Psoas muscle (tissue), 8 donors: ENCODE measurements around the gene CD27. TPM values are rescaled to one million over a fixed set of nuclear protein-coding genes. Genes with fewer than 3 reads are reported as not detected.

ENCODE experiments used
- ATAC-seq, 4 donors: fragments of 200-7000 bp; cut with Tn5 transposase; one replicate each; pipeline ENCODE4 v1.9.1; 2020; ENCODE audit warnings: moderate library complexity in 3 of 4, mild to moderate bottlenecking in 2 of 4
- DNase-seq, 2 donors: peaks; one replicate each; pipeline ENCODE4 v3.0.0-alpha.2; 2020
- H3K27ac ChIP-seq: fragments of 200-600 bp; one replicate; pipeline ENCODE4 v1.8.0; 2022
- H3K27me3 ChIP-seq, 3 donors: fragments of 200-600 bp in 1 of 3; one replicate each; pipeline versions ENCODE4 v1.6.1 to v1.8.0; 2013 to 2022; ENCODE audit warnings: low read length in 2 of 3, mild to moderate bottlenecking in 2 of 3, moderate library complexity in 1 of 3; ENCODE audit not compliant: insufficient read depth in 3 of 3
- H3K36me3 ChIP-seq, 2 donors: fragments of 200-600 bp in 1 of 2; one replicate each; pipeline versions ENCODE4 v1.6.1 to v1.8.0; 2013 to 2022; ENCODE audit warnings: low read depth in 1 of 2, mild to moderate bottlenecking in 1 of 2, moderate library complexity in 1 of 2; ENCODE audit not compliant: insufficient read depth in 1 of 2
- H3K4me1 ChIP-seq: fragments of 200-600 bp; one replicate; pipeline ENCODE4 v1.8.0; 2022
- H3K4me3 ChIP-seq: fragments of 200-600 bp; one replicate; pipeline ENCODE4 v1.8.0; 2022; ENCODE audit warnings: mild to moderate bottlenecking
- H3K9me3 ChIP-seq: fragments of 200-600 bp; one replicate; pipeline ENCODE4 v1.8.0; 2022
- WGBS, 3 donors: extraction: QIAGEN DNeasy Blood & Tissue Kit; methylation state at CpG; one replicate each; pipeline versions ENCODE4 v1.1.6 to v1.1.7; 2013; 5-methylcytosine and 5-hydroxymethylcytosine counted together
- intact Hi-C, 2 donors: fragments of 100-400 bp; cut with DNase I; formaldehyde crosslinking; loops; one replicate each; pipeline versions ENCODE4 v1.11.0 to v1.14.2; 2022
- polyA plus RNA-seq, 3 donors: library from polyadenylated mRNA; stranded (reverse); fragments of 200-250 nt; gene quantifications; one replicate each; pipeline ENCODE4 v1.2.3, GENCODE V29; 2013
- total RNA-seq, 4 donors: library from RNA; stranded (reverse); fragmentation: NEBNext Ultra II Directional in 2 of 4; extraction: Animal tissue kit (Norgen Biotek cat#: 25700) in 2 of 4; gene quantifications; one replicate each; pipeline versions ENCODE4 v1.2.1 to v1.2.4, GENCODE V29; 2021 to 2023
- TF ChIP-seq, protein P1 (sequence below): fragments of 200-600 bp; IDR thresholded peaks from one replicate; pipeline ENCODE4 v1.8.0; 2022; ENCODE audit warnings: antibody characterized with exemption
- donor health status: healthy with polysubstance abuse.
- donor health status: DM: no; HTN: no; CAD: no; lungs with moderate emphysema.
- donor health status: Bipolar disorder and iron deficiency.
- donor health status: healthy.
- donor health status: DM: yes; HTN: yes; CAD: no.
- donor health status: DM: no; HTN: no; CAD: no.
- donor health status: DM: no; HTN: no; CAD: no.
- donor health status: DM: yes; HTN: yes; CAD: no.

Gene CD27
- total and polyA plus RNA-seq, 7 donors, result 0.10 to 0.29 (median 0.28) TPM; not detected in 4

- ATAC-seq (peak in 2 of 4 donors; percentile 10 to 11), DNase-seq (no peak)
- TF ChIP-seq, protein P1, sequence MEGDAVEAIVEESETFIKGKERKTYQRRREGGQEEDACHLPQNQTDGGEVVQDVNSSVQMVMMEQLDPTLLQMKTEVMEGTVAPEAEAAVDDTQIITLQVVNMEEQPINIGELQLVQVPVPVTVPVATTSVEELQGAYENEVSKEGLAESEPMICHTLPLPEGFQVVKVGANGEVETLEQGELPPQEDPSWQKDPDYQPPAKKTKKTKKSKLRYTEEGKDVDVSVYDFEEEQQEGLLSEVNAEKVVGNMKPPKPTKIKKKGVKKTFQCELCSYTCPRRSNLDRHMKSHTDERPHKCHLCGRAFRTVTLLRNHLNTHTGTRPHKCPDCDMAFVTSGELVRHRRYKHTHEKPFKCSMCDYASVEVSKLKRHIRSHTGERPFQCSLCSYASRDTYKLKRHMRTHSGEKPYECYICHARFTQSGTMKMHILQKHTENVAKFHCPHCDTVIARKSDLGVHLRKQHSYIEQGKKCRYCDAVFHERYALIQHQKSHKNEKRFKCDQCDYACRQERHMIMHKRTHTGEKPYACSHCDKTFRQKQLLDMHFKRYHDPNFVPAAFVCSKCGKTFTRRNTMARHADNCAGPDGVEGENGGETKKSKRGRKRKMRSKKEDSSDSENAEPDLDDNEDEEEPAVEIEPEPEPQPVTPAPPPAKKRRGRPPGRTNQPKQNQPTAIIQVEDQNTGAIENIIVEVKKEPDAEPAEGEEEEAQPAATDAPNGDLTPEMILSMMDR, result no peak
- Histone ChIP-seq H3K4me1 (peaks cover 11% of the 10 kb centered on the region), H3K36me3 (peaks cover 6 to 52% of the 10 kb centered on the region in 2 donors), H3K27me3 (no peaks in the 10 kb centered on the region), H3K9me3 (no peaks in the 10 kb centered on the region), H3K4me3 (peak overlapping the region; percentile 90), H3K27ac (peak overlapping the region; percentile 95)
- 27 to 43% (median 34%) methylated on average over 17 of the region's 17 CpGs for WGBS, 3 donors
- intact Hi-C loops, result loop anchor here (1.0 to 5.0 kb wide), 2 partner anchors 15 to 126 kb away; no protein-coding TSS in a partner anchor
Measured at GRCh38 chr12:6452944-6453630, 8.3 kb downstream of the CD27 start.

GRCh38 chr12:6457220-6457945, 12.6 kb downstream of the CD27 start:
- no peak for ATAC-seq
- Histone ChIP-seq H3K9me3 (no peaks in the 10 kb centered on the region), H3K27me3 (no peaks in the 10 kb centered on the region), H3K36me3 (peaks cover 9 to 94% of the 10 kb centered on the region in 2 donors), H3K4me3 (no peak overlapping the region), H3K4me1 (peaks cover 22% of the 10 kb centered on the region), H3K27ac (no peak overlapping the region)
- DNase-seq, result no peak
- intact Hi-C loops, result no loop called here
- TF ChIP-seq, protein P1, result no peak
- 85 to 93% (median 86%) methylated on average over 12 of the region's 12 CpGs for WGBS, 3 donors

GRCh38 chr12:6458281-6459003, 13.7 kb downstream of the CD27 start:
- intact Hi-C loops, result no loop called here
- ATAC-seq (no peak), DNase-seq (no peak)
- TF ChIP-seq, protein P1, result no peak
- peaks cover 15 to 99% of the 10 kb centered on the region in 2 donors for H3K36me3 ChIP-seq
- no peaks in the 10 kb centered on the region for H3K9me3 ChIP-seq
- H3K4me3 ChIP-seq, result no peak overlapping the region
- no peaks in the 10 kb centered on the region for H3K27me3 ChIP-seq
- 88 to 90% (median 90%) methylated on average over 14 of the region's 14 CpGs for WGBS, 3 donors
- H3K4me1 ChIP-seq, result peaks cover 11% of the 10 kb centered on the region
- no peak overlapping the region for H3K27ac ChIP-seq

GRCh38 chr12:6459004-6459337, 14.2 kb downstream of the CD27 start:
- ATAC-seq (no peak), DNase-seq (no peak)
- intact Hi-C loops, result no loop called here
- WGBS, 3 donors, result 86 to 88% (median 87%) methylated on average over 2 of the region's 2 CpGs
- Histone ChIP-seq H3K27ac (no peak overlapping the region), H3K4me1 (peaks cover 11% of the 10 kb centered on the region), H3K27me3 (no peaks in the 10 kb centered on the region), H3K36me3 (peaks cover 15 to 99% of the 10 kb centered on the region in 2 donors), H3K9me3 (no peaks in the 10 kb centered on the region), H3K4me3 (no peak overlapping the region)
- TF ChIP-seq, protein P1, result no peak
